ENCODE data around the gene SMPD3.

GRCh38 chr16:68389750-68390371 lies 58.4 kb downstream of the SMPD3 start:
- TF ChIP-seq CTCF (conservative IDR thresholded peaks at IDR 0.05; ENCODE audit: low read length) (no peak), EZH2phosphoT487 (IDR thresholded peaks at IDR 0.05; ENCODE audit: borderline replicate concordance) (no peak)

Data from Loucy (cell line).